Measurements from ENCODE around the gene FBXL14. TPM values are rescaled to one million over a fixed set of nuclear protein-coding genes. Genes with fewer than 3 reads are reported as not detected.
"Not testable (repeated sequence)": the region's sequence is repeated elsewhere in the genome, so short reads cannot be mapped to it uniquely, and the experiment has no call there.

The FBXL14 gene
- total RNA-seq, 1 experiment from 2014 or later, result 11.9 TPM

DNA sequence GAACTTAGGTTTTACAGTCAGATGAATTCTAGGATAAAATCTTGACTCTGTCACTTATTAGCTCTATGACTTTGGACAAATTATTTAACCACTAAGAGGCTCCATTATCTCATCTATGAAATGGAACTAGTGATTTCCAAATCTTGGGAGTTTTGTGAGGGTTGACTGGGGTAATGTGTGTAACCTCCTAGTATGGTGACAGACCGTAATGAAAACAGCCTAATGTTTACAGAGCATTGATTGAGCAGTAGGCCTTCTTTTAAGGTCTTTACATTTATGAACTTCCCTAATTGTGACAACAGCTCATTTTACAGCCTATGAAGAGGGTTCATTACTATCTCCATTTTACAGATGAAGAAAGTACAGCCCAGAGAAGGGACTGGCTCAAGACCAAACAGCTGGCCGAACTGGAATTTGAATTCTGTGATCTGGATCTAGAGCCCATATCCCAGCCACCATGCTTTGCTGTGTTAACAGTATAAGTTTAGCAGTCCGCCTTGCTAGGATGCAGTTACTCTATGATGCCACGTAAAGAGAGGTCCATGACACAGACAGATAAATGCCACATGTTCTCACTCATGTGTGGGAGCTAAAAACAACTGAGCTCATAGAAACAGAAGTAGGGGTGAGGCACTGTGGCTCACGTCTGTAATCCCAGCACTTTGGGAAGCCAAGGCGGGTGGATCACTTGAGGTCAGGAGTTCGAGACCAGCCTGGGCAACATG is 9.1 kb upstream of the FBXL14 start:
- no peak for DNase-seq (ENCODE audit: low read depth)
- in situ Hi-C loops (cut with HindIII; ENCODE audit: low pct_unique_long_range_greater_than_20kb, low sequenced_read_pairs), result no loop called here

DNA sequence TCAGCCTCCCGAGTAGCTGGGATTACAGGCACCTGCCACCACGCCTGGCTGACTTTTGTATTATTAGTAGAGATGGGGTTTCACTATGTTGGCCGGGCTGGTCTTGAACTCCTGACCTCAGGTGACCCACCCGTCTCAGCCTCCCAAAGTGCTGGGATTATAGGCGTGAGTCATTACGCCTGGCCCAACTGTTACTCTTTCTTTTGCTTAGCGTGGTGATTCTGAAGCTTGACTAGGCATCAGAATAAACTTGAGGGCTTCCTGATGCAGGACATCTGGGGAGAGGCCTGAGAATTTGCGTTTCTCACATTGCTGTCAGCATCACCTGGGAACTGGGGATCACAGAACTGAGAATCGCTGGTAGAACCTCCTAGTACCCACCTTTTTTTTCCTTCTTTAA is 8.3 kb upstream of the FBXL14 start:
- in situ Hi-C loops (cut with HindIII; ENCODE audit: low pct_unique_long_range_greater_than_20kb, low sequenced_read_pairs); DNase-seq (ENCODE audit: low read depth): not testable (repeated sequence)

DNA sequence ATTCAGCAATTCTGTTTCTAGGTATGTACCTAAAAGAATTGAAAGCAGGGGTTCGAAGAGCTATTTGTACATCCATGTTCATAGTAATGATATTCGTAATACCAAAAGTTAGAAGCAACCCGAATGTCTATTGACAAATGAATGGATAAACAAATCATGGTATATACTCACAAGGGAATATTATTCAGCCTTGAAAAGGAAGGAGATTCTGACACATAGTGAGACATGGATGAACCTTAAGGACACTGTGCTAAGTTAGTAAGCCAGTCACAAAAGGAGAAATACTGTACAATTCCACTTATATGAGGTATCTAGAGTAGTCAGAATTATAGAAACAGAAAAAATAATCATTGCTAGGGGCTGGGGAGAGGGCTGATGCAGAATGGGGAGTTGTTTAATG is 4.4 kb upstream of the FBXL14 start:
- no peak for DNase-seq (ENCODE audit: low read depth)

DNA sequence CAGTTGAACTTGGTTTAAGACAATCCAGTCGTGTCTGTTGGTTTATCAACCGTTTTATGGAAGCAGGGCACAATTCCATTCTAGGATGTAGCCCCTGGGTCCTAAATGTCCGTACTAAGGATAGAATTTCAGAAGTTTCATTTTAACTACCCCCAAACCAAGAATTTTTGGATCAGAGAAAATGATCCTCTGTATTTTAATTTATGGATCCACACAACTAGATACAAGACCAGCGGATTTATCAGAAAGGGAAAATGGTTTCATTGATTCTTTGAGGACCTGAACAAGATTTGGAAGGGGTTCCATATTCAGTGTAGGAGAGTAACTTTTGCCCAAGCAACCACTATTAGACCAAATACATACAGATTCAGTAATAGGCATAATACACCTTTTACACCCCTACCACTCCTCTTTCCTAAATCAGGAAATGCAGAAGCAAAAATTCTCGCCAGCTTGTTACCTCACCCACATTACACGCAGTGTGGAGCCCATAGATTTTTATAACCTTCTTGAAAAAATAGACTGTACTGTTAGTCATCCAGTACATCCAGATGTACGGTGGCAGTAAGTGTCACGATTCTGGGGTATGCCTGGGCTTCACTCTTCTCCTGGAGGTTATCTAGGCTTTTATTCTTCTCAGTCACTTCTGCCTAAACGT is 1.4 kb upstream of the FBXL14 start:
- no peak for DNase-seq (ENCODE audit: low read depth)
- in situ Hi-C loops (cut with HindIII; ENCODE audit: low pct_unique_long_range_greater_than_20kb, low sequenced_read_pairs), result no loop called here

More for the DNA sequence above, 4.4 kb upstream of the FBXL14 start:
- in situ Hi-C loops (cut with HindIII; ENCODE audit: low pct_unique_long_range_greater_than_20kb, low sequenced_read_pairs), result no loop called here

DNA sequence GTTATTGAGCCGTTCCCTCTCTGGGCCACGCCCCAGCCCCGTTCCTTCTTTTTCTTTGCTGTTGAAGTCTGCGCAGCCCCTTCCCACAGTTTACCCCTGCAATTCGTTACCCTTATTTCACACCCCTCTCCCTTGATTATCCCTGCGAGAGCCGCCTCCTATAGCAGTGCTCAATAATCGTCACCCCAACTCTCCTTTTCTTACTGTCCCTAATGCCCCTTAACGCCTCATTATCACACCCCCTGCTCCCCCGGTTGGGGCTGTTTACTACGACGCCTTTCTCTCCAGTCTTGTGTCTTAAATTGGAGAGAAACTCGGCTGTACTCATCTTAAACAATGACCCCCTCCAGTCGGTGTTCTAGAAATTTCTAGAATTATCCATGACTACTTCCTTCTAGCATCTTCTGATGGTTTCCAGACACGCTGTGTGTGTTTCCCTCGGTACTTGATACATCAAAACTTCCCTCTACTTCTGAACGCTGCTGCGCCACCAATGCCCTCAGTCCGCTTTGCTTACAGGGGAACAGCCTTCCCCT is 713 bp upstream of the FBXL14 start:
- in situ Hi-C loops (cut with HindIII; ENCODE audit: low pct_unique_long_range_greater_than_20kb, low sequenced_read_pairs), result no loop called here
- no peak for DNase-seq (ENCODE audit: low read depth)

DNA sequence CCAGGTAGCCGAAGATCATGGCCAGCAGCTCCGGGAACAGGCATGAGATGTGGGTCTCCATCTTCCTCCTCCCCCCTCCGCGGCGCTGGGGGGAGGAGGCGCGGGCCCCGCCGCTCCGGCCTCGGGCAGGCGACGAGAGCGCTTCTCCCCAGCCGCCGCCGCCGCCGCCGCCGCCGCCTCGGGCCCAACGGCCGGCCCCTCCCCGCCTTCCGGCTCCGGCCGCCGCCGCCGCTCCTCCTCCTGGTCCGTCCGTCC is 448 bp downstream of the FBXL14 start:
- in situ Hi-C loops (cut with HindIII; ENCODE audit: low pct_unique_long_range_greater_than_20kb, low sequenced_read_pairs), result no loop called here
- DNase-seq (ENCODE audit: low read depth), result no peak

DNA sequence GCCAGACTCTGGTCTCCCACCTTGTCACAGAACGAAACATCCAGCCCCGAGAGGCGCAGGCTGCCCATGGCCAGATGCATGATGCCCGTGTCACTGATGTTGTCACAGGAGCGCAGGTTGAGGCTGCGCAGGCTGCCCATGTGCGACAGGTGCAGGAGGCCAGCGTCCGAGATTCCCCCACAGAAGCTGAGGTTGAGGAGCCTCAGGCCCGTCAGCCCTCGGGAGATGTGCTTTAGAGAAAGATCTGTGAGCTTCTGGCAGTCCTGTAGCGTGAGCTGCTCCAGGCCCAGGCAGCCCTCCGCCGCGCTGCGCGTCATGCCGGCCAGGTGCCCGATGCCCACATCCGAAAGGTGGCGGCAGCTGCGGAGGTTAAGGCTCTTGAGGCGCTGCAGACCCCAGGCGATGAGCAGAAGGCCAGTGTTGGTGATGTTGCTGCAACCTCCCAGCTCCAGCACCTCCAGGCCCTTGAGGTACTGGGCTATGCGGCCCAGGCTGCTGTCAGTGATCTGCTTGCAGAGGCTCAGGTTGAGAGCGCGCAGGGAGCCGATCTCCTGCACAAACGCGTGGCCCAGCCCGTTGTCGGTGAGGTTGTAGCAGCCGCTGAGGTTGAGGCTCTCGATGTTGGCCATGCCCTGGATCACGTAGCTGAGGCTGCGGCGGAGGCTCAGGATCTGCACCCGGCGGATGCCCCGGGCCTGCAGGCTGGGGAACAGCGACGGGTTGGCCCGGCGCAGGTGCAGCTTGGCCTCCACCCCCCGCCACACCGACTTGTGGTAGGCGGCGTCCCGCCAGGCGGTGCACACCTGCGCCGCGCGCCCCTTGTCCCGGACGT is 991 bp downstream of the FBXL14 start:
- in situ Hi-C loops (cut with HindIII; ENCODE audit: low pct_unique_long_range_greater_than_20kb, low sequenced_read_pairs), result no loop called here
- DNase-seq (ENCODE audit: low read depth), result peak; percentile 67

DNA sequence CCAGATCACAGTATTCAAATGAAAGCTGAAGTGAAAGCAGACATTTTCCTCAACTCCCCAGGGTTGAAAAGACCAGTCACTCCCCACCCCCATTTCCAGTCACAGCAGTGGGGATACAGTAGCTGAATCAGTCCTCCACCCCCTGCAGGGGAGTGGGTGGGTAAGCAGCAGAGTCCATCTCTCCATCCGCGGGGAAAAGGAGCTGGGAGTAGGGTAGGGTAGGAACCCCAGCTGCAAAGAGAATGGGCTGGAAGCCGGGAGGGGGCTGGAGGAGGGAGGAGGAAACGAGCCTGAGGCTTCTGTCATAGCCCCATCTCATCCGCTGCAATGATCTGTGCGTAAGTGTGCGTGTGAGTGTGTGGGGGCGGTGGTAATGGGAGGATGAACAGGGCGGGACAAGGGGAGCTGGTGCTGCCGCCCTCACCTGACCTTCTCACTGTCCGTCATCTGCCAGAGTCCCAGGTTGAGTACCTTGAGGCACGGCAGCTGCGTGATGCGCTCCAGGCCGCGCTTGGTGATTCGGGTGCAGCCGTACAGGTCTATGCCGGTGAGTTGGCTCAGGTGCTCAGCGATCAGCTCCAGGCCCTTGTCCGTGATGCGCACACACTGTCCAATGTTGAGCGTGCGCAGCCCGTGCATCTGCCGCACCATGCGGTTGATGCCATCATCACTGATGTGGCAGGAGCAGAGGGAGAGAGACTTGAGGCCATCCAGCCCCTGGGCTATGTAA is 1.8 kb downstream of the FBXL14 start:
- DNase-seq (ENCODE audit: low read depth), result peak; percentile 57
- in situ Hi-C loops (cut with HindIII; ENCODE audit: low pct_unique_long_range_greater_than_20kb, low sequenced_read_pairs), result no loop called here

DNA sequence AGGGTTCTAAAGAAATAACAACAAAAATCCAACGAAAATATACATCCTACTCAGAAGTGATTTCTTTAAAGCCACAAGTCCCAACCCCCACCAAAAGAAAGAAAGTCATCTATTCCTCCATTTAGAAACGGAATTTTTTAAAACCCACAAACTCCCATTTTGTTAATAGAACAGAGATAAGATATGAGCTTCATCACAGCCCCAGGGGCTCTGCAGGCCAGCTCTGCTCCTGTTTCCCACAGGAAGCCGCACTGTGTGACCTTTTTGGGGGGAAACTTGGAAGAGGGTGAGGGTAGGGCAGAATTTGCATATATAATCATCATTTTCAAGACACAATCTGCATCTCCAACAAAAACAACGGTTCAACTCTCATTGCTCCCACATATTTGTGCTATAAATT is 2.8 kb downstream of the FBXL14 start:
- in situ Hi-C loops (cut with HindIII; ENCODE audit: low pct_unique_long_range_greater_than_20kb, low sequenced_read_pairs), result no loop called here
- DNase-seq (ENCODE audit: low read depth), result no peak

DNA sequence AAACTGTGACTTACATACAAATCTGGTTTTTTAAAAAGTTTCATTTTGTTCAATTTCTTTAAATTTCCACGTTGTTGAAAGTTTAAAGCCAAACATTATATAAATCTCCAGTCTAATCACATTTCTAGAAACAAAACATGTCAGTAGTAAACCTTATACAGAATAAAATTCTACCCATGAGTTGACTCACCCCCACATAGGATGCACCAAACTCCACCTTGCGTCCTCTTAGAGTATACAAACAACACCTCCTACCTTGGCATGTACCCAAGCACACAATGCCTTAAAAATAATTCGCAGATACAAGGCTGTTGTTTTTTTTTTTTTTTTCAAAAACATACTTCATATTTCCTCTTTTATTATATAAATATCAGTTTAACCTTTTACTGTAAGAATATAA is 3.3 kb downstream of the FBXL14 start:
- DNase-seq (ENCODE audit: low read depth), result no peak

DNA sequence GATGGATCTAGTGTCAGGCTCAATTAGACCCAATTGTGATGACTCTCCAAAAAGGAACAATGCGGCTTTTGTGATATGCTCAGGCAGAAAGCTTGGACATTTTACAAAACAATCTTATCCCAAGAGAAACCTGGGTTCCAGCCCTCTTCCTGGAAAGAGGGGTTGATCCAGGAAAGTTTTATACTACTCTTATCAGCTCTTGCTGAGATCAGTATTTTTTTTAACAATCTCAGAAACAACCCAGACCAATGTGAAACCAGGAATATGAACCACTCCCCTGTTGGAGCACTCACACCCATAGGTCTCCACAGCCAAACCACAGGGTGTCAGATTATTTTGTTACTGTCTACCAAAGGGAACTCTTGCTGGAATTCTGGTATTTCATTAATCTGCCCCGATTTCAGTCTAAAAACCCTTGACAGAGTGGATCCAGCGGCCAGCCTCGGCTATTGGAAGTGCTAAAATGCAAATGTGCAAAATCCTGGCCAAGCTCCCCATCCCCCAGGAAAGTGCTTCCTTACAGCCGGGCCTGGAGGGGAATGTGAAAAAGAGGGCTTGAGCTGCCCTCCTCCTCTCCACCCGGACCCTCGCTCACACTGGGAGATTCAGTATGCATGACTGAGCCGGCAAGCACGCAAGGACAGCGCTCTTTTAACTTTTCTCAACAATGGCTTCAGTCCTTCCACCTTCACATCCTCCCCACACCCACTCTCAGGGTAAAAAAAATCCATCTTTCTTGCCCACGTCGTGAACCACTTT is 4.0 kb downstream of the FBXL14 start:
- DNase-seq (ENCODE audit: low read depth), result no peak
- in situ Hi-C loops (cut with HindIII; ENCODE audit: low pct_unique_long_range_greater_than_20kb, low sequenced_read_pairs), result no loop called here

More for the DNA sequence above, 3.3 kb downstream of the FBXL14 start:
- in situ Hi-C loops (cut with HindIII; ENCODE audit: low pct_unique_long_range_greater_than_20kb, low sequenced_read_pairs), result no loop called here

DNA sequence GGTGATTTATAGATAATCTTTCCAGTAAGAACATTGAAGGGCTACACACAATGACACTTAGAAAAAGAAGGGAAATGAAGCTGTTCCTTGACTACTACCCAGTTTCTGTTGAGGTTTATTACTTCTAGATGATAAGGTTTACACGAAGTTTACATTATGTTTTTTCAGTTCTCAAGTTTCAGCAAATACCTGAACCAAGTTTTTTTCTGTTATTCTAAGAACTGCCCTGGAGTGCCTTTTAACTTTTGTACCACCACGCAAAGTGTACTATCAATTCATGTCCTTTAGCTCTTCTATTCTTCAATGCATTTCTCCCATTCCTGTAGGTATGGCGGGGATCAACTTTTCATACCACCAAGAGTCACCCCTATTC is 5.8 kb downstream of the FBXL14 start:
- in situ Hi-C loops (cut with HindIII; ENCODE audit: low pct_unique_long_range_greater_than_20kb, low sequenced_read_pairs), result no loop called here
- no peak for DNase-seq (ENCODE audit: low read depth)

DNA sequence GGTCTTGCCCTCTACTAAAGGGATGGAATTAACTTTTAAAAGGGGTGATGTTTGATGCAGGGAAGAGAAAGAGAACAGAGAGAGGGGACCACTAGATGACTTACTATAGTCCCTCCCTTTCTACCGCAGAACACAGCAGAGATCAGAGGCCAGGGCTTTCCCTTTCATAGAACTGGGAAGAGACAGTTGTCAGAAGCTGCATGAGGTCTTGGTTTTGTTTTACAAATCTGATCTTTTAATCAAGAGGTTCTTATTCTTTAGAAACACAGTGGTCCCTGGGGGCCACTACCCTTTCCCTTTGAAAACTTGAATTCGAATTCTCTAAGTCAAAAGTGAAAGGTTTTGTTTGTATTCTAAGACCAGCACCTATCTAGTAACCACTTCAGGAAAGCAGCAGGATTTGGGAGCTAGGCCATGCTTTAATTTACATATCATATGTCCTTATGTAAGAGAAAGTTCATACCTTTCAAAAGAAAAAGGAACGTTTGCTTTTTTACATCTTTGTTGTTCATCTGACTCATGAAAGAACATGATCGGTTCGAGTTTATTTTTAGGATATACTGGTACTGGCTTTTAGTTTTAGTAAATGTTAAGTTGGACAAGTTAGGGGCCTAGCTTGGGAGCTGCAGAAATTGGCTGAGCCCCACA is 6.3 kb downstream of the FBXL14 start:
- DNase-seq (ENCODE audit: low read depth), result no peak
- in situ Hi-C loops (cut with HindIII; ENCODE audit: low pct_unique_long_range_greater_than_20kb, low sequenced_read_pairs), result no loop called here

DNA sequence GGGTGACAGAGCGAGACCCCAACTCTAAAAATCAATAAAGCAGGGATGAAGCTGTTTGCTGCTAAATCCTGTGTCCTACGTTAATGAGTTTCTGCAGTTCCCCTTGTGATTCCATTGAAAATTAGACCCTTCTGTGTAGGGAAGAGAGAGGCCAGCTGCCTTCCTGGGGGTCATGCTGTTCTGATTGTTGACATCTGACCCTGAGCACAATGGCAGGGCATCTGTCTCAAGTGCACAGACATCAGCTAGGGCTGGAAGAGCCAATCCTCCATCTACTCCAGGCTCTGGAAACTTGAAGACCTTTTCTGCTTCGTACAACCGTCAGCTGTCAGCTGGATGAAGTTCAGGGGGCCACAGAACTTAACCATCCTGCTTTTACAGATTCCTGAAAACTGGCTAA is 10.1 kb downstream of the FBXL14 start:
- DNase-seq (ENCODE audit: low read depth), result no peak
- in situ Hi-C loops (cut with HindIII; ENCODE audit: low pct_unique_long_range_greater_than_20kb, low sequenced_read_pairs), result no loop called here

DNA sequence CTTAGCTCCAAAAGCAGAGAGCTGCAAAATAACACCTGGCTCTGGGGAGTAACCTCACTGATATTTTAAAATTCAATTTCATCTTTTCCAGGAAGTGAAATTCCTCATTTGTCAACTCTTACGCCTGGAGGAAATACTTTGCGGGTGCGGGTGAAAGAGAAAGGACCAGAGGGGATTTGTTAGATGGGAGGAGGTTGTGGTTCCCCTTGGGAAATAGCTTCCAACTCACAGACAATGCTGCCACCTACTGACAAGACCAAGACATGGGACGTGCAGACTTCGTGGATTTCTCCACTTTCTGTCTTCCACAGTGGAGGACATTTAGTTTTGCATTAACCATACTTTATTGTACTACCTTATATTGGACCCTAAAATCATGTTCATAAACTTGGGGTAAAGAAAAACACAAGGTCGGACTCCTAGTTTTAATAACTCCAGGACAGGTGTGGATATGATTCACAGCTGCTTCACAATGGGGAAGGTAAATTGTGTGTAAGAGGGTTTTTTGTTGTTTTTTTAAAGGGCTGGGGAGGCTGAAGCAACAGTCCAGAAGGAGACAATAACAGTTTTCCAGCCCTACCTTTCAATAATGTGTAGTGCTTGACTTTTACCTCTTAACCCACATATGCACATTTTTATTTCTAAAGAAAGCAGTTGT is 10.8 kb downstream of the FBXL14 start:
- in situ Hi-C loops (cut with HindIII; ENCODE audit: low pct_unique_long_range_greater_than_20kb, low sequenced_read_pairs), result no loop called here
- peak; percentile 68 for DNase-seq (ENCODE audit: low read depth)

DNA sequence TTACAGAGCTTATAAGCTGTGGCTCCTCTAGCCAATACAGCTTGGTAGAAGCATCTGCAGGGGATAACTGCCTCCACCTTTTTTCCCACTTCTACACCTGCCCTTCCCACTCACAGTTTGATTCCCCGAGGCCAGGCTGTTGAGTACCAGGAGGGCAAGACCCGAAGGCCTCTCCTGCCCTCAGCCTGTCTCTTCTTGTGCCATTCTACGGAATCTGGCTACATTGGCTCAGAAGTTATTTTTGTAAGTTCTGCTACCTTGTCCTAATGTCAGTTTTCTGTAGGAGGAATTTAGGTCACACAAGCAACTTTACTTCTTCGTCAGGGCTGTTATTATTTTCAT is 11.7 kb downstream of the FBXL14 start:
- no peak for DNase-seq (ENCODE audit: low read depth)
- in situ Hi-C loops (cut with HindIII; ENCODE audit: low pct_unique_long_range_greater_than_20kb, low sequenced_read_pairs), result no loop called here

DNA sequence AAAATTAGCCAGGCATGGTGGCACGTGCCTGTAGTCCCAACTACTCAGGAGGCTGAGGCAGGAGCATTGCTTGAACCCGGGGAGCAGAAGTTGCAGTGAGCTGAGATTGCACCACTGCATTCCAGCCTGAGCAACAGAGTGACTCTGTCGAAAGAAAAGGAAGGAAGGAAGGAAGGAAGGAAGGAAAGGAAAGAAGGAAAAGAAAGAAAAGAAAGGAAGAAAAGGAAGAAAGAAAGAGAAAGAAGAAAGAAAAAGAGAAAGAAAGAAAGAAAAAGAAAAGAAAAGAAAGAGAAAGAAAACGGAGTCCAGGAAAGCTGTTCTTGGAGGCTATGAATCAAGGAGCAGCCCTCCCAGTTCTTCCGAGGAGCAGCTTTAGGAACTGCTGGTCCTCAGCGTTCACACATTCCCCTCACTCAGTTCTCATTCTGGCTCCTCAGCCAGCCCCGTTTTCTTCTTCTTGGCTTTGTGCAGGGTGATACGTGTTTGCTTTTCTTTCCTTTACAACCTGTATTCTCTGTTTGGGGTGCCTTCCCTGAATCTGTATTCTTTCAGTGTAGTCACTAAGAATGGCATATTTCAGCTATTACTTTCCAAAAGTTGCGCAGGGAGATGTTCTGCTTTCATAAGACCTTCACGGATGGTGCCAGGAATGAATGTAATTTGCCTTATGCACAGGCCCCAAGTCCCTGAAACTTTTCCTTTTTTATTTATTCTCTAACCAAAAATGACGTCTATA is 12.2 kb downstream of the FBXL14 start:
- in situ Hi-C loops (cut with HindIII; ENCODE audit: low pct_unique_long_range_greater_than_20kb, low sequenced_read_pairs), result no loop called here

More for the DNA sequence above, 12.2 kb downstream of the FBXL14 start:
- DNase-seq (ENCODE audit: low read depth), result no peak

Data from Caki2 (cell line).